Cardiac muscle cell (in vitro differentiated cells and primary cell): ENCODE data around the gene ADAR. TPM values are rescaled to one million over a fixed set of nuclear protein-coding genes. Genes with fewer than 3 reads are reported as not detected.
A peak's percentile ranks its signal among the peaks of the same experiment; 100 is the strongest.

Source experiments
- DNase-seq, 2 donors: peaks; one replicate each; pipeline versions ENCODE4 v3.0.0 to v3.0.0-alpha.2; 2010 to 2017; ENCODE audit warnings: low read depth in 1 of 2, low spot score in 1 of 2
- H3K27ac ChIP-seq: fragments of 200-600 bp; sonication (generic); 2 replicates; pipeline ENCODE4 v1.5.1; 2016
- H3K27me3 ChIP-seq: fragments of 200-600 bp; sonication (generic); 2 replicates; pipeline ENCODE4 v1.6.0; 2016; ENCODE audit warnings: control low read depth
- H3K36me3 ChIP-seq: fragments of 200-600 bp; sonication (generic); 2 replicates; pipeline ENCODE4 v1.5.1; 2016; ENCODE audit warnings: control low read depth
- H3K4me1 ChIP-seq: fragments of 200-600 bp; sonication (generic); 2 replicates; pipeline ENCODE4 v1.8.1; 2017; ENCODE audit warnings: low read depth, mild to moderate bottlenecking, mixed run types
- H3K4me3 ChIP-seq: fragments of 200-600 bp; sonication (generic); 2 replicates; pipeline ENCODE4 v1.5.1; 2016; ENCODE audit warnings: mild to moderate bottlenecking
- H3K9me3 ChIP-seq: fragments of 200-600 bp; sonication (generic); 2 replicates; pipeline ENCODE4 v1.5.1; 2017; ENCODE audit warnings: low read depth, mild to moderate bottlenecking, control low read depth
- CTCF ChIP-seq: IDR thresholded peaks from 2 replicates; pipeline ENCODE4 v1.5.1; 2012; ENCODE audit warnings: low read depth, mild to moderate bottlenecking, low read length
- polyA plus RNA-seq: library from polyadenylated mRNA; unstranded; fragments of >200 nt; fragmentation: Nextera tagmentation; extraction: Ambion mirVana; gene quantifications from 2 replicates; pipeline ENCODE4 v1.2.1, GENCODE V29; 2016
- total RNA-seq: library from RNA; depleted of rRNA; stranded (reverse); fragments of >200 nt; gene quantifications from 2 replicates; pipeline ENCODE4 v1.2.3, GENCODE V29; 2016

The ADAR gene
- total and polyA plus RNA-seq, 2 experiments from 2014 or later = 47.5 to 74.3 TPM

GRCh38 chr1:154539486-154540483 lies 68.2 kb downstream of the ADAR start:
- DNase-seq = no peak
- Histone ChIP-seq H3K4me3 (no peak overlapping the region), H3K4me1 (no peaks in the 10 kb centered on the region), H3K27me3 (peaks cover 15% of the 10 kb centered on the region), H3K9me3 (no peaks in the 10 kb centered on the region), H3K36me3 (no peaks in the 10 kb centered on the region), H3K27ac (no peak overlapping the region)
- TF ChIP-seq CTCF = no peak

- Histone ChIP-seq H3K27me3 (peaks cover 4% of the 10 kb centered on the region), H3K27ac (no peak overlapping the region), H3K4me1 (no peaks in the 10 kb centered on the region), H3K4me3 (no peak overlapping the region), H3K9me3 (no peaks in the 10 kb centered on the region), H3K36me3 (no peaks in the 10 kb centered on the region)
- TF ChIP-seq CTCF = no peak
- DNase-seq = no peak
Observed at GRCh38 chr1:154536570-154536969, 71.4 kb downstream of the ADAR start.

GRCh38 chr1:154533952-154534844 lies 73.8 kb downstream of the ADAR start:
- TF ChIP-seq CTCF = peak; percentile 37
- peak; percentile 24 to 52 for DNase-seq
- Histone ChIP-seq H3K4me1 (no peaks in the 10 kb centered on the region), H3K27me3 (no peaks in the 10 kb centered on the region), H3K36me3 (no peaks in the 10 kb centered on the region), H3K9me3 (no peaks in the 10 kb centered on the region), H3K4me3 (no peak overlapping the region), H3K27ac (no peak overlapping the region)

Other genes starting within 250 kb of the ADAR start
- 5.2 and 17.2 TPM in 2 replicates for gene IL6R, start 202.8 kb downstream of the ADAR start, total RNA-seq
- 2.5 and 3.9 TPM in 2 replicates for gene IL6R, start 202.8 kb downstream of the ADAR start, polyA plus RNA-seq
- gene TDRD10, start 106.0 kb downstream of the ADAR start, total RNA-seq = 0.51 and 0.53 TPM in 2 replicates
- gene TDRD10, start 106.0 kb downstream of the ADAR start, polyA plus RNA-seq = 0.54 and 1.0 TPM in 2 replicates
- 2.1 and 2.7 TPM in 2 replicates for gene SHE, start 105.8 kb downstream of the ADAR start, total RNA-seq
- 1.7 and 2.0 TPM in 2 replicates for gene SHE, start 105.8 kb downstream of the ADAR start, polyA plus RNA-seq
- 41.6 and 46.5 TPM in 2 replicates for gene UBE2Q1, start 49.5 kb downstream of the ADAR start, total RNA-seq
- gene UBE2Q1, start 49.5 kb downstream of the ADAR start, polyA plus RNA-seq = 60.8 and 77.2 TPM in 2 replicates
- gene CHRNB2, start 40.4 kb downstream of the ADAR start, total RNA-seq = 0.12 and 0.46 TPM in 2 replicates
- not detected in 2 replicates for gene CHRNB2, start 40.4 kb downstream of the ADAR start, polyA plus RNA-seq